ENCODE measurements around the gene VIM. TPM values are rescaled to one million over a fixed set of nuclear protein-coding genes. Genes with fewer than 3 reads are reported as not detected.
A peak's percentile ranks its signal among the peaks of the same experiment; 100 is the strongest.

VIM gene
- total and polyA plus RNA-seq, 4 donors, result 2,428 to 5,947 (median 4,537) TPM

GRCh38 chr10:17213646-17214349, 14.2 kb upstream of the VIM start:
- Histone ChIP-seq H3K27me3 (ENCODE audit: control insufficient read depth in 1 of 2, insufficient read depth in 2 of 2, low read length in 1 of 2) (no peaks in the 10 kb centered on the region), H3K27ac (ENCODE audit: low read depth in 1 of 2, low read length in 2 of 2) (peak overlapping the region; percentile 72 to 84), H3K4me3 (ENCODE audit: low read length in 2 of 2) (no peak overlapping the region), H3K9me3 (ENCODE audit: control insufficient read depth, low read length) (no peaks in the 10 kb centered on the region), H3K4me1 (ENCODE audit: control insufficient read depth in 1 of 2, insufficient read depth in 2 of 2, low read length in 2 of 2) (peaks cover 0 to 4% of the 10 kb centered on the region in 2 donors), H3K36me3 (ENCODE audit: control insufficient read depth in 1 of 2, insufficient read depth in 2 of 2, low read length in 1 of 2) (no peaks in the 10 kb centered on the region)
- intact Hi-C loops (cut with DNase I), result loop anchor here (5.0 kb wide), 2 partner anchors 151 to 211 kb away; no protein-coding TSS in a partner anchor
- ATAC-seq (ENCODE audit: low FRiP score) (no peak), DNase-seq (no peak)
- 19 to 25% methylated on average over 2 of the region's 2 CpGs for WGBS, 2 donors

GRCh38 chr10:17214526-17214925, 13.5 kb upstream of the VIM start:
- no peak for DNase-seq
- Histone ChIP-seq H3K9me3 (ENCODE audit: control insufficient read depth, low read length) (no peaks in the 10 kb centered on the region), H3K4me3 (ENCODE audit: low read length in 2 of 2) (no peak overlapping the region), H3K27ac (ENCODE audit: low read depth in 1 of 2, low read length in 2 of 2) (peak overlapping the region in 1 of 2 donors; percentile 93), H3K4me1 (ENCODE audit: control insufficient read depth in 1 of 2, insufficient read depth in 2 of 2, low read length in 2 of 2) (peaks cover 0 to 4% of the 10 kb centered on the region in 2 donors), H3K27me3 (ENCODE audit: control insufficient read depth in 1 of 2, insufficient read depth in 2 of 2, low read length in 1 of 2) (no peaks in the 10 kb centered on the region), H3K36me3 (ENCODE audit: control insufficient read depth in 1 of 2, insufficient read depth in 2 of 2, low read length in 1 of 2) (no peaks in the 10 kb centered on the region)
- ATAC-seq (ENCODE audit: low FRiP score), result no peak
- intact Hi-C loops (cut with DNase I), result loop anchor here (5.0 kb wide), 2 partner anchors 152 to 212 kb away; no protein-coding TSS in a partner anchor
- WGBS, 2 donors, result 38 to 44% methylated on average over 2 of the region's 2 CpGs

GRCh38 chr10:17214971-17215781, 12.9 kb upstream of the VIM start:
- peak overlapping the region; percentile 89 to 93 for H3K27ac ChIP-seq (ENCODE audit: low read depth in 1 of 2, low read length in 2 of 2)
- H3K4me1 ChIP-seq (ENCODE audit: control insufficient read depth in 1 of 2, insufficient read depth in 2 of 2, low read length in 2 of 2), result peaks cover 0 to 4% of the 10 kb centered on the region in 2 donors
- intact Hi-C loops (cut with DNase I), result loop anchor here (5.0 kb wide), 4 partner anchors 63 to 213 kb away; no protein-coding TSS in a partner anchor
- WGBS, 2 donors, result 16 to 19% methylated on average over 9 of the region's 9 CpGs
- ATAC-seq (ENCODE audit: low FRiP score) (peak; percentile 71), DNase-seq (no peak)
- H3K9me3 ChIP-seq (ENCODE audit: control insufficient read depth, low read length), result no peaks in the 10 kb centered on the region
- no peaks in the 10 kb centered on the region for H3K27me3 ChIP-seq (ENCODE audit: control insufficient read depth in 1 of 2, insufficient read depth in 2 of 2, low read length in 1 of 2)
- H3K4me3 ChIP-seq (ENCODE audit: low read length in 2 of 2), result no peak overlapping the region
- H3K36me3 ChIP-seq (ENCODE audit: control insufficient read depth in 1 of 2, insufficient read depth in 2 of 2, low read length in 1 of 2), result no peaks in the 10 kb centered on the region

- WGBS, 2 donors, result 56 to 70% methylated on average over 2 of the region's 2 CpGs
- intact Hi-C loops (cut with DNase I), result loop anchor here (1.0 to 5.0 kb wide), 3 partner anchors 15 to 138 kb away; no protein-coding TSS in a partner anchor
Observed at GRCh38 chr10:17215782-17216122, 12.3 kb upstream of the VIM start.

GRCh38 chr10:17216217-17216900, 11.7 kb upstream of the VIM start:
- Histone ChIP-seq H3K4me1 (ENCODE audit: control insufficient read depth in 1 of 2, insufficient read depth in 2 of 2, low read length in 2 of 2) (peaks cover 0 to 4% of the 10 kb centered on the region in 2 donors), H3K36me3 (ENCODE audit: control insufficient read depth in 1 of 2, insufficient read depth in 2 of 2, low read length in 1 of 2) (no peaks in the 10 kb centered on the region), H3K4me3 (ENCODE audit: low read length in 2 of 2) (no peak overlapping the region), H3K27ac (ENCODE audit: low read depth in 1 of 2, low read length in 2 of 2) (peak overlapping the region; percentile 80 to 100), H3K9me3 (ENCODE audit: control insufficient read depth, low read length) (no peaks in the 10 kb centered on the region), H3K27me3 (ENCODE audit: control insufficient read depth in 1 of 2, insufficient read depth in 2 of 2, low read length in 1 of 2) (no peaks in the 10 kb centered on the region)
- WGBS, 2 donors, result 79 to 88% methylated on average over 5 of the region's 5 CpGs
- no peak for DNase-seq
- intact Hi-C loops (cut with DNase I), result loop anchor here (1.0 to 5.0 kb wide), 3 partner anchors 14 to 139 kb away; no protein-coding TSS in a partner anchor
- ATAC-seq (ENCODE audit: low FRiP score), result peak; percentile 92

More at GRCh38 chr10:17215782-17216122, 12.3 kb upstream of the VIM start:
- H3K27ac ChIP-seq (ENCODE audit: low read depth in 1 of 2, low read length in 2 of 2), result peak overlapping the region in 1 of 2 donors; percentile 76
- no peak for ATAC-seq (ENCODE audit: low FRiP score)
- H3K9me3 ChIP-seq (ENCODE audit: control insufficient read depth, low read length), result no peaks in the 10 kb centered on the region
- H3K4me3 ChIP-seq (ENCODE audit: low read length in 2 of 2), result no peak overlapping the region
- no peaks in the 10 kb centered on the region for H3K27me3 ChIP-seq (ENCODE audit: control insufficient read depth in 1 of 2, insufficient read depth in 2 of 2, low read length in 1 of 2)
- H3K4me1 ChIP-seq (ENCODE audit: control insufficient read depth in 1 of 2, insufficient read depth in 2 of 2, low read length in 2 of 2), result peaks cover 0 to 4% of the 10 kb centered on the region in 2 donors
- H3K36me3 ChIP-seq (ENCODE audit: control insufficient read depth in 1 of 2, insufficient read depth in 2 of 2, low read length in 1 of 2), result no peaks in the 10 kb centered on the region
- no peak for DNase-seq

GRCh38 chr10:17216901-17217395, 11.1 kb upstream of the VIM start:
- Histone ChIP-seq H3K9me3 (ENCODE audit: control insufficient read depth, low read length) (no peaks in the 10 kb centered on the region), H3K4me3 (ENCODE audit: low read length in 2 of 2) (no peak overlapping the region), H3K27ac (ENCODE audit: low read depth in 1 of 2, low read length in 2 of 2) (peak overlapping the region; percentile 80 to 100), H3K27me3 (ENCODE audit: control insufficient read depth in 1 of 2, insufficient read depth in 2 of 2, low read length in 1 of 2) (no peaks in the 10 kb centered on the region), H3K4me1 (ENCODE audit: control insufficient read depth in 1 of 2, insufficient read depth in 2 of 2, low read length in 2 of 2) (peaks cover 0 to 4% of the 10 kb centered on the region in 2 donors), H3K36me3 (ENCODE audit: control insufficient read depth in 1 of 2, insufficient read depth in 2 of 2, low read length in 1 of 2) (no peaks in the 10 kb centered on the region)
- ATAC-seq (ENCODE audit: low FRiP score) (no peak), DNase-seq (no peak)
- 62 to 67% methylated on average over 6 of the region's 6 CpGs for WGBS, 2 donors
- intact Hi-C loops (cut with DNase I), result loop anchor here (1.0 to 5.0 kb wide), 3 partner anchors 13 to 140 kb away; no protein-coding TSS in a partner anchor

- H3K27ac ChIP-seq (ENCODE audit: low read depth in 1 of 2, low read length in 2 of 2), result no peak overlapping the region
Observed at GRCh38 chr10:17217631-17218232, 10.3 kb upstream of the VIM start.

GRCh38 chr10:17219024-17219423, 9.0 kb upstream of the VIM start:
- peaks cover 0 to 2% of the 10 kb centered on the region in 2 donors for H3K4me1 ChIP-seq (ENCODE audit: control insufficient read depth in 1 of 2, insufficient read depth in 2 of 2, low read length in 2 of 2)
- intact Hi-C loops (cut with DNase I), result loop anchor here (5.0 kb wide), 2 partner anchors 67 to 142 kb away; no protein-coding TSS in a partner anchor

More at GRCh38 chr10:17217631-17218232, 10.3 kb upstream of the VIM start:
- 70 to 88% methylated on average over 1 of the region's 1 CpG for WGBS, 2 donors
- intact Hi-C loops (cut with DNase I), result loop anchor here (5.0 kb wide), 2 partner anchors 65 to 140 kb away; no protein-coding TSS in a partner anchor
- Histone ChIP-seq H3K27me3 (ENCODE audit: control insufficient read depth in 1 of 2, insufficient read depth in 2 of 2, low read length in 1 of 2) (no peaks in the 10 kb centered on the region), H3K4me1 (ENCODE audit: control insufficient read depth in 1 of 2, insufficient read depth in 2 of 2, low read length in 2 of 2) (peaks cover 0 to 2% of the 10 kb centered on the region in 2 donors), H3K4me3 (ENCODE audit: low read length in 2 of 2) (no peak overlapping the region), H3K36me3 (ENCODE audit: control insufficient read depth in 1 of 2, insufficient read depth in 2 of 2, low read length in 1 of 2) (no peaks in the 10 kb centered on the region), H3K9me3 (ENCODE audit: control insufficient read depth, low read length) (no peaks in the 10 kb centered on the region)
- DNase-seq (no peak), ATAC-seq (ENCODE audit: low FRiP score) (peak; percentile 21)

More at GRCh38 chr10:17219024-17219423, 9.0 kb upstream of the VIM start:
- Histone ChIP-seq H3K36me3 (ENCODE audit: control insufficient read depth in 1 of 2, insufficient read depth in 2 of 2, low read length in 1 of 2) (no peaks in the 10 kb centered on the region), H3K4me3 (ENCODE audit: low read length in 2 of 2) (no peak overlapping the region), H3K27ac (ENCODE audit: low read depth in 1 of 2, low read length in 2 of 2) (no peak overlapping the region), H3K9me3 (ENCODE audit: control insufficient read depth, low read length) (no peaks in the 10 kb centered on the region), H3K27me3 (ENCODE audit: control insufficient read depth in 1 of 2, insufficient read depth in 2 of 2, low read length in 1 of 2) (no peaks in the 10 kb centered on the region)
- DNase-seq (no peak), ATAC-seq (ENCODE audit: low FRiP score) (no peak)
- WGBS, 2 donors, result 52 to 56% methylated on average over 2 of the region's 2 CpGs

Data from aorta (tissue), 5 donors.